GM19468 (cell line): ENCODE data around the gene CEP41.

Experiments used
- ATAC-seq: cut with Tn5 transposase; IDR thresholded peaks from one replicate; pipeline ENCODE4 v1.9.1; 2021; ENCODE audit warnings: mild to moderate bottlenecking, moderate library complexity, moderate number of reproducible peaks; ENCODE audit not compliant: unreplicated experiment; ENCODE audit errors: extremely low read depth

The CEP41 gene

DNA sequence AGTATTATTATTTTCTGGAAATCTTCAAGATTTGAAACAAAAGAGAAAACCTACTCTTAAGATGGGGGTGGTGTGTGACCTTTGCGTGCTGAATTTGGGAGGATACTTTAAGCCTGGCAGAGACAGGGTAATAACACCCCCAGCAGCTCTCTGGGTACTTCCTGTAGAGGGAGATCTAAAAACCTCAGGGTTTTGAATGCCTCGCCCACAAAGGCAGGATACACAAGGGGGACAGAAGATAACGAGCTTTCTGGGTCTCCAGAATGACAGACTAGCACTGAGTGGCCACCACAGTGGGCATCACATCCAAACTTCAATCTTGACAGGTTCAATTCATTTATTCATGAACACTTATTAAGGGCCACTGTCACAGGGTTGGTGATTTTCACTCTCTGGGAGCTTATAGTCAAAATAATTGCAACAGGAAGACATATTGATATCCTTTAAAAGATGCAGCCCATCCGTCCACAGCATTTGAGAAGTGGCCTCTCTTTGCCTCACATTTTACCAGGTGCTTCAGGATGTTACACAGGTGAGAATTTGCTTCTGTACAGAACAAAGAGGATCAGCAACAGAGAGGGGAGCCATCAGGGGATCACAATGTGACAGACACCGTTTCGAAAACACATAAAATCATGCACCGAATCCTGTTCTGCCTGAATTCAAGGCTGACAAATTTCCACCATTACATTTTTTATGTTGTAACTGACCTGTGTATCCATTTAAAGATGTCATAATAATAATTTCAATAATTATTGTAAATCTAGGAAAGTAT, 46.2 kb downstream of the CEP41 start:
- no peak for ATAC-seq

DNA sequence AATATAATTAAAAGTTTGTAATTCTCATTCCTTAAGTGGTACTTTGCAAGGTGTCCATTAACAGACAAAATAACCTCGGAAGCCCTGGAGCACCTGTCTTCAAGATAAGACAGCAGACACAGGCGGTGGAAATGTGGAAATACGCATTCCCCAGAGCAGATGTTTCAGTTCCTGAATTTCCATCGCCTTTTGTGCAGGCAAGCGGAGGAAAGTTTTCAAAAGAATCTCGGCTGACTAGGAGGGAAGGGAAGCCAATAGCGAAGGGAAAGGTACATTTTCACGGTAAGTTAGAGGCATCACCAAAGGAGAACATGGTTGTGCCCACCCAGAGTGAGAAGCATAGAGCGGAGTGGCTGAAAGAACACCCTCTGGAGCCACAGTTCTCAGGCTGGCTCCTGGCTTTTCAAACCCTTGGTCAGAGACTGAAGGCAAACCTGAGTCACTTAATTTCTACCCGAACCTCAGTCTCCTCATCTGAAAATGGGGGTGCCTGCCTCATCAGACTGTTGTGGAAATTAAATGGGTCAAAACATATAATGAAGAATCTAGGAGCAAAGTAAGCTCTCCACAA, 46.9 kb downstream of the CEP41 start:
- no peak for ATAC-seq

DNA sequence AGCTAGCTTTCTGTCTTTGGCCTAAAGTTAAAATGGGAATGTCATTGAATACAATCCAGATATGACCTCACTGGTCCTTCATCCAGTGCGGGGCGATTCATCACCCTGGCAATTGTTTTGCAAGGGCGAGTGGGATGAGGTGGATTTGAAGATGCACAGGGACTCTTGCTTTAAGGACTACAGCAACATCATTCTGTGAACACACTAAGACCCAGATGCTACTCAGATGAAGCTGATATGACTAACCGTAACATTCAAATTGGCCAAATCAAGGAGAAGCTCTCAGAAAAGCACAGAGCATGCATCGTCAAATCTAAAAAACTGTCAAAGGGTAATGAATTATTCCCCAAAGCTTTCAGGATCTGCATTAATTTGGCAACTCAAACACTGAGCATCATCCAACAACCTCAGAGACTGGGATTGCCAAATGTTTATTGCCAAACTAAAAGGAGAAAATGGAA, 47.7 kb downstream of the CEP41 start:
- ATAC-seq = no peak

DNA sequence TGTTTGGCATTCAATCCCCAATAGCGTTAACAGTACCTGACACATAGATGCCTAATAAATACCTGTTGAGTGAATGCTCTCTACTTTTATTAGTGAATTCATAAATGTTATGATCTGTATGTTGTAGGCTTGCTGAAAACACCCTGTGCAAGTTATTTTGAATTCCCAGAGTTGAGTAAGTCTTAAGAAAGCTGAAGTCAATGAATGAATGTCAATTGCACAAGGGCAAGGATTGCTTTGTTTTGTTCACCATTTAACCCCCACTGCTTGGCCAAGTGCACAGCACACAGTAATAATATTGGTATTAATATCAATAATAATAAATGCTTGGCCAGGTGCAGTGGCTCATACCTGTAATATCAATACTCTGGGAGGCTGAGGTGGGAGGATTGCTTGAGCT, 50.3 kb downstream of the CEP41 start:
- ATAC-seq = no peak

DNA sequence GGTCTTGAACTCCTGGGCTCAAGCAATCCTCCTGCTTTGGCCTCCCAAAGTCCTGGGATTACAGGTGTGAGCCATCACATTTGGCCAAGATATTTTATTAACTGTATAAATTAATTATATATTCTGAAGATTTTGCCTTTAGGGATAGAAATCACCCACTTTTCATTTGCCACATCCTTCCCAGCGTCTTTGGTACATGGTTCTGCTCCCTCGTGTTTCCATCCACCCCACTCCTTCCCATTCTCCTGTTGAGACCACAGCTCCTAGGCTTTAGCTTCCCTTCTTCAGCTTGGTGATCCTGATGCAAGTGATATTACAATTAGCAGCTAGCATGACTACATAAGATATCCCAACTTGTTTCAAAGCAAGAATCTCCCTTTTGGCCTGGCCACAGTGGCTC, 52.1 kb downstream of the CEP41 start:
- no peak for ATAC-seq

DNA sequence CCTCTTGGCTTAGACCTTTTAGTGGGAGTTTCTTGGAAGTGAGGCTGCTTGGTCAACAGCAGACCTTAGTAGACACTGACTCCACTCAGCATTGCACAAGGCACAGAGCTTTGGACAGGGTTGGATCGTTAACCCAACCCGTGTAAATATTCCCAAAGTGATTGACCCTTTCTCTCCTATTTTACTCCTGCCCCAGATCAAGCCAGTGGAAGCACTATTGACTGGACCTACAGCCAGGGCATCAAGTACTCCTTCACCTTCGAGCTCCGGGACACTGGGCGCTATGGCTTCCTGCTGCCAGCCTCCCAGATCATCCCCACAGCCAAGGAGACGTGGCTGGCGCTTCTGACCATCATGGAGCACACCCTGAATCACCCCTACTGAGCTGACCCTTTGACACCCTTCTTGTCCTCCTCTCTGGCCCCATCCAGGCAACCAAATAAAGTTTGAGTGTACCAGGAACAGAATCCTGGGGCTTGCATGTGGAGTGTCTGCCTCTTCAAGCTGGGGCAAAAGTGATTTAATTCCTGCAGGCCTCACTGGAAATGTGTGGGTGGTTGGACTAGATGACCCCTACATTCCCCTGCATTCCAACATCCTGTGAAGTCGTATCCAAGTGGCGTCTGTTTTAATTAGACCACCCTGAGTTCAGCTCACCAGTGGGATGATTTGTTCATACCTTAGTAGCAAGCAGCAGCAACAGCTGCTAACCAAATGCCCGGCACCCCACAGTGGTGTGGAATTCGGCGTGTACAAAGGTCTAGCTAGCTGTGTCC, 53.0 kb downstream of the CEP41 start:
- ATAC-seq = no peak

DNA sequence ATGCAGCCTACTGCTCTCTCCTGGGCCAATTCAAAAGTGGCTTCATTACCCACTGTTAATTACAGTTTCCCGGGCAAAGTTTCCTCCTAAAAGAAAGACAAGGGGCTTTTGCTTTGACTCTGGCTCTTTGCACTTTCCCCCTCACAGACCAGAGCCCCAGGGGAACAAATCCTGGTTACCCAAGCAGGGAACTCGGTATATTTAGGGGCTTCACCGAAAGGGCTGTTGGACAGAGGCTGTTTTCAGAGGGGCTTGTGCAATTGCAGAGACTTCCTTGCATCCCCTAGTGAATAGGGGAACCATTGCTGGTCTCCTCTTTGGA, 53.5 kb downstream of the CEP41 start:
- ATAC-seq = no peak

DNA sequence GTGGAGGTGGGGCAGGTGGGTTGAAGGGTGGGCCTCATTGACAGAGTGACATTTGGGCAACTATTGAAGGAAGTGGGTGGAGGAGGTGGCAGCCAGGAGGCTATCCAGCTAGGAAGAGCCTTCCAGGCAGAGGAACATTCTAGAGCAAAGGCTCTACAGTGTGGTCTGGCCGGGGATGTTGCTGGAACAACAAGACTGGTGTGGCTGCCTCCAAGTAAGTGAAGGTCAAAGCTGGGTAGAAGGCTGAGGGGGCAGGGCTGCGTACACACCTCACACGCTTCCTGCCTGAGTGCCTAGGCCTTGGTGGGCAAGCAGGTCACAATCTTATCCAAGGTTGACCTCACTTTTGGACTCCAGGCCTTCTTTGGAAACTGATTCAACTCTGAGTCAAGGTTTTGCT, 53.9 kb downstream of the CEP41 start:
- ATAC-seq = no peak

DNA sequence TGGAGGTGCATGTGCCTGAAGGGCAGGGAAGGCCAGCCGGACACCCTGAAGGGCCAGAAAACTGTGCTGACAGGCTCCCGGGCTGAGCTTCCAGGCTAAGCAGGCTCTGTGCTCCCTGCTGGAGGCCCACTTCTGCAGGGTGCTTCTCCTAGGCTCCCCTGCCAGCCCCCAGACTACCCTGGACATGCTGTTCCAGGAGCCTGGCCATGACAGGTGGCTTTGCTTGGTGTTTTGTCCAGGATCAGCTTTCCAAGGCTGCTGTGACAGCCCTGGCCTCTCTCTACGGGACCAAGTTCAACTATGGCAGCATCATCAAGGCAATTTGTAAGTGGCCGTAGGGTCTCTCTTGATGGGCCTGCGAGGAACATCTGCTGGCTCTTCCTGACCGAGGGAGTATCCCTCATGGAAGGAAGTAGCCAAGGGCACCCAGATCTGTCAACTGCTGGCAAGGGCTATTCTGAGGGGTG, 55.2 kb downstream of the CEP41 start:
- ATAC-seq = no peak

DNA sequence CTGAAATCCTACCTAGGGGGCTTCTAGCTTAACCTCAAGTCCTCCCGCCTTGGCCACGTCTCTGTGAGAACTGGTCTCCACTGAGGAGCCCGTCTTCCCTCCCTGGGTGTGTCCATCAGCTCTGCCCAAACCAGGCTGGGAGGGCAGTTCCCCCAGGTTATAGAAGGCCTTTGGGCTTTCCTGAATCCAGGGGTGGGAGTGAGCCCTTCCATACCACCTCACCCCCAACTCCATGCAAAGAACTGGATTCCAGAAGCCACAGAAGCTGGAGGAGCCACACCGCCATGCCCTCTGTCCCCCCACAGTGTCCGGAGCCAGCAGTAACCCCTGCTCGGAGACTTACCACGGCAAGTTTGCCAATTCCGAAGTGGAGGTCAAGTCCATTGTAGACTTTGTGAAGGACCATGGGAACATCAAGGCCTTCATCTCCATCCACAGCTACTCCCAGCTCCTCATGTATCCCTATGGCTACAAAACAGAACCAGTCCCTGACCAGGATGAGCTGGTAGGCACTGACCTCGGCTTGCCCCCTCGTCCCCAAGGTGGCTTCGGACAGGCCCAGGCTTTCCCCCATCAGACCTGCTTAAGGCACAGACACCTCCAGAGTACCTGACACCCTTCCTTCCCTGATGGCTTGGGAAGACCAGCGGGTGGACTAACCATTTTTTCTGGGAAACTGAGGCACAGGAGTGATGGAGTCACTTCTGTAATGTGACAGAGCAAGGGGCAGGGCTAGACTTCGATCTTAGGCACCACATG, 55.8 kb downstream of the CEP41 start:
- no peak for ATAC-seq

DNA sequence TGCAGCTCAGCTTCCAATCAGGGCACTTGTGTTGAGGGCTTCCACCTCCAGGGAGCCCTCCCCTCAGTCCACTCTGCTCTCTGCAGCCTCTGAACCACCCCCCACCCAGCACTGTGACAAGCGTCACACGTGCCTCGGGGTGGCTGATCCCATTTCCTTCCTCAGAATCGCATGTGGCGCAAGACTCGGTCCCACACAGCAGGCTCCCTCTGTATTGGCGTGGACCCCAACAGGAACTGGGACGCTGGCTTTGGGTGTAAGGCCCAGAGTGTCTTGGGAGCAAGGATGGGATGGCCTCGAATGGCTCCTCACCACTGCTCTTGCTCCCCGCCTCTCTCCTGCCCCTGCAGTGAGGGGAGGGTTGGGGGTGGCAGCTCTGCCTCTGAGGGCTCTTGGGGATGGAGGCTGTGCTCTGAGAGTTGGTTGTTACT, 56.4 kb downstream of the CEP41 start:
- no peak for ATAC-seq

DNA sequence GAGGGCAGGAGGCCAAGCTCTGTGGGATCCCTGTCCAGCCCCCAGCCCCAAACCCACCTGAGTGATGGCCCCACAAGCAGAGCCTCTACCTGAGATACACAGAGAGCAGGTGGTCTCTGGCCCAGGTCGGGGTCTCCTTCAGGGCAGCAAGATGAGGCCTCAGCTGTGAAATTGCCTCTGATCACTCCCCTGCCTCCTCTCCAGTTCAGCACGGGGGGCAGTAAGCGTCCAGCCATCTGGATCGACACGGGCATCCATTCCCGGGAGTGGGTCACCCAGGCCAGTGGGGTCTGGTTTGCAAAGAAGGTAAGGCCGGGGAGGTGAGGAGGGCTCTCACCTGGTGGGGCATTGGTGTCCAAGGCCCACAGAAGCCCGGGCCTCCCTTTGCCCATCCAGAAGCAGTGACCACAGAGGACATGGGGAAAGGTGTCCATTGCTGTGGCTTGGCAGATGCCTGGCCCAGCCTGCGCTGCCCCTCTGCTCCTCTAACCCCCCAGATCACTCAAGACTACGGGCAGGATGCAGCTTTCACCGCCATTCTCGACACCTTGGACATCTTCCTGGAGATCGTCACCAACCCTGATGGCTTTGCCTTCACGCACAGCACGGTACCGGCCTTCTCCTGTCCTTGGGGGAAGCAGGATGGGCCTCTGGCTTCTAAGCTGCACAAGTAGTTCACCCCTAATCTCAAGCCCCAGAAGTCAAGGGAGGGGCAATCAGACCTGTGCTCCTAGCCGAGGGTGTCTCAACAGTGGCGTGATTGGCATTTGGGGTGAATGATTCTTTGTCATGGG, 57.4 kb downstream of the CEP41 start:
- no peak for ATAC-seq

DNA sequence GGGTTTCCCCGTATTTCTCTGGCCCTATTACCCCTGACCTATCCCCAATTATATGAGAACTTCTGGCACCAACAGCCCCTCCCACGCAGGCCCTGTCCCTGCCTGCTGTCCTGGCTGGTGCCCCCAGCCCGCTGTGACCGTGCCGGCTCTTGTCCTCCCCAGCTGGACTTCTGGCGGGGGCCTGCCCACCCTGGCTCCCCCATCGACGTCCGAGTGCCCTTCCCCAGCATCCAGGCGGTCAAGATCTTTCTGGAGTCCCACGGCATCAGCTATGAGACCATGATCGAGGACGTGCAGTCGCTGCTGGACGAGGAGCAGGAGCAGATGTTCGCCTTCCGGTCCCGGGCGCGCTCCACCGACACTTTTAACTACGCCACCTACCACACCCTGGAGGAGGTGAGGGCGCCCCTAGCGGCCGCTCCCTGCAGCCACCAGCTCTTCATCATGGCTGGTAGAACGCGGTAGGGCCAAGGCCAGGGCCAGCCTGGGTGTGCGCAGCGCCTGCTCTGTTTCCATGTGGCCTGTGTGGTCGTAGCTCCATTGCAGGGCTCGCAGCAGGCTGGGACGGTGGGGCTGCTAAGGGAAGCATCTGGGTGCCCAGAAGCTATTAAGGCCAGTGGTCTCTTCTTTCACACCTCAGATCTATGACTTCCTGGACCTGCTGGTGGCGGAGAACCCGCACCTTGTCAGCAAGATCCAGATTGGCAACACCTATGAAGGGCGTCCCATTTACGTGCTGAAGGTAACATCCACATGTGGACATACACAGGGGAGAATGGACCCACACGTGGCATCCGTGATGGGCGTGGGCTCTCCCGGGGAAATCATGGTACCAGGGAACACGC, 59.1 kb downstream of the CEP41 start:
- no peak for ATAC-seq

DNA sequence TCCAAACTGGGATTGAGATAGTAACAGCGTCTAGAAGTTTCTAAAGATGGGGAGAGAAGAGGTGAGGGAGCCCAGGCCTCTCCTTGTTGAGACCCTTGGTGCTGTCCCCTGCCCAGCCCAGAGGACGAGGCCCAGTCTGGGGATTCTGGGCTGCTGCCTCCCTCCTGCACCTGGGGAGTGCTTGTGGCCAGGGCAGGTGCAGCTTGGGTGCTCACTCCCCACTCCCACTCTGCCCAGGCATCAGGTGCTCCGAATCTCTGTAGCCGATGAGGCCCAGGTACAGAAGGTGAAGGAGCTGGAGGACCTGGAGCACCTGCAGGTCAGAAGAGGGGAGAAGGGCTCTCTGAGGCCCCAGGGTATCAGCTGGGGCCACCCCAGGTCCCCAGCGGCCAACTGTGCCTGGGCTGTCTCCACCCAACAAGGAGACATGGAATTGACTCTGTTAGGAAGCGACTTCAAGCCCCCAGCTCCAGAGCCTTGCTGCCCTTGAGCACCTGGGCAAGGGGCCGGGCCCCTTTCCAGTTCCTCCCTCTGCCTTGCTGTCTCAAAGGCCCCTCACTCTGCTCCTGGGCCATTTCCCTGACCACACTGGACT, 59.9 kb downstream of the CEP41 start:
- ATAC-seq = no peak

DNA sequence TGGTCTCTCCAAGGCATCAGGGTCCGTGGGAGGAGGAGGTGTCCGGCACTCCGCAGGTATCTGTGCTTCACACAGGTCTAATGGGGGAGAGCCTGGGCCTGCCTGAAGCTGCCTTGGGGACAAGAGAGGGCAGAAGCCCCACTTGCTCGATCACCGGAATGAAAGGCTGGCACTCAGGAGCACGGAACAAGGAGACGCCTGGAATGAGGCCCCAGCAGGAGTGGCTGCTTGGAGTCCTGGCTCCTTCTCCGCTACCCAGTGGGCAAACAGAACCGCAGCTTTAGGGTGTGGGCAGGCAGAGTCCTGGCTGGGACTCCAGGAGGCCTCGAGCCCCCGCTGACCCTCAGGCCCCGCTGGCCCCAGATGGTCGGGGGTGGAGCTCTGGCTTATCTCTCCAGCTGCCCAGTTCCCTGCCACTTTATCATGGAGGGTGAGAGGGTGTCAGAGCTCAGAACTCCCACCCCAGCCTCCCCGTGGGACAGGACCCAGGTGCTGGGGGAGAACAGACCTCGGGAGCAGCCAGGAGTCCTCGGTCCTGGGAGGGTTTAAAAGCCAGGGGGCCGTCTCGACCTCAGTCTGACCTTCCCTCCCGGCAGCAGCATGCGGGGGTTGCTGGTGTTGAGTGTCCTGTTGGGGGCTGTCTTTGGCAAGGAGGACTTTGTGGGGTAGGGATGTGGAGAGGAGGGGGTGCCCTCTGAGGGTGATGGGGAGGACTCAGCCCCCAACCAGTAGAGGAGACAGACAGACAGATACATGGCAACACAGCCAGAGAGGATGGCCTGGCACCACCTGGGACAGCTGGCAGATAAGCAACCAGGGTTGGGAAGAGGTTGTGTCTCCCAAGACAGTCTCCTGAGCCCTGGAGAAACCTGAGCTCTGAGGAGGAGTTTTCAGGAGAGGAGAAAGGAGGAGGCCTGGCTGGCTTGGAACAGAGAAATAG, 60.6 kb downstream of the CEP41 start, which contains the start of gene CPA1:
Gene CPA1 (plus strand): TSS at position 574 of the 940 bp plus-strand sequence. CDS start 27 bp downstream, at position 601.
- no peak for ATAC-seq

DNA sequence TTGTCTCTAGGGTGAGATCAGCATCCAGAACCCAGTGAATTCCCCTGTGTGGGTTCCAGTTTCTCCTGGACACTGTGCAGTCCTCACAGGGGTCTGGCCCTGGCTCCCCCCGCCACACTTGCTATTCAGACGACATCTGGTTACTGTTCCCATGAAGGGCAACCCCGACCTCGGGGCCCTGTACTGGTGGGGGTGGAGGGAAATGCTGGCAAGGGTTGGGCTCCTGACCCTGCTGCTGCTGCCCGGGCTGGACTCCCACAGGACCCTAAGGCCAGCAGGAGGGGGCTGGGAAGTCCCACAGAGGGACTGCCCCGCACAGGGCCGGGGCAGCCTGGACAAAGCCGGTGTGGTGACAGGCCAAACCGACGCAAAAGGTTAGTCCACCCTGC, 61.3 kb downstream of the CEP41 start:
- no peak for ATAC-seq

DNA sequence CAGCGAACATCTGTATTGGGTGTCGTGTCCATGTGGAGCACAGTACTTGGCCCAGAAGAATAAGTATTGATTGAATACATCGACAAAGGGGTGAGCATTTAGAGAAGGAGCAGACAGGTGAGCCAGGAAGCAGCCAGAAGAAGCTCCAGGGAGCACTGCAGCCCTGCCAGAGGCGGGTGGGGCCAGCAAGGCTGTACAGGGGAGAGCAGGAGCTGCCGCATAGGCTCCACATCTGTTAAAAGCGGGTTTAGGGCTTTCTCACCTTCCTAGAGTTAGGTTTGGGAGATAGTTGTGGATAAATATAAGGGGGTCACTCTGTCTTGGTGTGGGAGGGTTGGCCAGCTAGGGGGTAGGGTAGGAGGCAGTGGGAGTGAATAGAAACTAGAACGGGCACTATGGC, 61.8 kb downstream of the CEP41 start:
- ATAC-seq = no peak
